ENCODE measurements around the gene AQP9. TPM values are rescaled to one million over a fixed set of nuclear protein-coding genes. Genes with fewer than 3 reads are reported as not detected.

The AQP9 gene
- total and polyA plus RNA-seq, 2 of the 8 experiments (the other 6 are each of a cell fraction or from before 2014, with no cell fraction given) = not detected

DNA sequence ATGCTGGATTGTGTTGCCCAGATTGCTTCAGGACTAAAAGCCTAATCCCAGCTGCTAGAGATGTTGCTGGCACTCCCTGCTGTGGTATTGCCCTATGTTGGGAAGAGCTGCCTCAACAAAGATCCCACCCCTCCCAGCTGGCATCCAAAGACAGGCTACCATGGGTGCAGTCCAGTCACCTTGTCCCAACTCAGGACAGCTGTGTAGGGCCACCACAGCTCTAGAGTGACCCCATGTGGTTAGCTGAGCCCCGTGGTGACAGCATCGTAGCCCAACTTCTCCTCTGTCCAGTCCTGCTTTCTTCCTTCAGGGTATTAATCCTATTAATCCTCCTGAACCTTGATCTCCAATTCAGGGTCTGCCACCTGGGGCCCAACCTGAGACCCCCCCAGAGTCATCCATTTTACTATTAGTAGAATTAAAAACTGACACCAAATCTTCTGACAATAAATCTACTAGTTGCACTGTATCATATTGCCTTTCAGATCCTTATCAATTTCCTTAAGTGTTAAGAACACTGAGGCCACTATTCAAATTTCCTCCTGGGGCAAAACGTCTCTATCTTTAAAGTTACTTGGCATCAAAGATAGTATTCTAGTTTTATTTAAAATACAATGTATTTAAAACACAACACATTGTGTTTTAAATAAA lies 83.5 kb downstream of the AQP9 start:
- no peaks in the 10 kb centered on the region for H3K9me3 ChIP-seq (ENCODE audit: insufficient read depth in 2 of 2, low read depth in 1 of 2, low read length in 1 of 2)
- H3K79me1 ChIP-seq (ENCODE audit: low read depth, low read length) = no peaks in the 10 kb centered on the region
- ChIA-PET CTCF (ENCODE audit: partially characterized antibody) (interaction anchor here (0.6 to 1.7 kb wide), 11 partner anchors 8 to 578 kb away, joined by 3 to 9 read pairs (median 4); no protein-coding TSS in a partner anchor), POLR2A (ENCODE audit: partially characterized antibody) (no interaction called here)
- H3K79me2 ChIP-seq (ENCODE audit: control insufficient read depth in 1 of 2, insufficient read depth in 2 of 2, low read length in 2 of 2) = no peaks in the 10 kb centered on the region
- H2AK5ac ChIP-seq (ENCODE audit: low read depth, low read length) = no peak overlapping the region
- no peak overlapping the region for H4K8ac ChIP-seq (ENCODE audit: extremely low read depth, insufficient read depth, low read length)
- WGBS, 2 experiments (ENCODE audit: extremely low coverage in 1 of 2, insufficient coverage in 1 of 2, insufficient read length in 1 of 2, insufficient replicate concordance in 2 of 2, low coverage in 1 of 2, low lambda C conversion rate in 2 of 2, missing lambda C conversion rate in 1 of 2) = 45% methylated on average over 3 of the region's 3 CpGs; no CpG with 5 or more reads in 1 of the 2 experiments
- no peak overlapping the region for H2BK120ac ChIP-seq (replicated peaks; ENCODE audit: low read depth, low read length)
- H2AFZ ChIP-seq (ENCODE audit: low read length) = no peak overlapping the region
- H2BK15ac ChIP-seq (ENCODE audit: low read length) = no peak overlapping the region
- DNase-seq (ENCODE audit: low read depth in 1 of 2, low spot score in 2 of 2) (peak in 1 of 2 experiments; percentile 61), FAIRE-seq (no peak)
- H3K56ac ChIP-seq (replicated peaks; ENCODE audit: insufficient read length, low read depth, low read length) = no peak overlapping the region
- no peak overlapping the region for H2BK20ac ChIP-seq (ENCODE audit: low read length)
- no peak overlapping the region for H3K9ac ChIP-seq (replicated peaks in 1 of 4; ENCODE audit: extremely low read depth in 1 of 4, low read depth in 3 of 4, low read length in 3 of 4)
- H3K36me3 ChIP-seq (ENCODE audit: control insufficient read depth in 2 of 4, insufficient read depth in 4 of 4, low read length in 3 of 4) = no peaks in the 10 kb centered on the region
- H2BK12ac ChIP-seq (ENCODE audit: low read depth, low read length) = no peak overlapping the region
- no peak overlapping the region for H2BK5ac ChIP-seq (ENCODE audit: low read depth, low read length)
- peaks cover 2% of the 10 kb centered on the region; the same call in 1 of the 2 replicates for H3K23me2 ChIP-seq (ENCODE audit: low read depth, low read length)
- H3K4me3 ChIP-seq (ENCODE audit: extremely low read depth in 1 of 4, insufficient read depth in 2 of 4, low read depth in 3 of 4, low read length in 4 of 4) = no peak overlapping the region
- no peaks in the 10 kb centered on the region for H3K4me1 ChIP-seq (replicated peaks in 1 of 4; ENCODE audit: control insufficient read depth in 3 of 4, insufficient read depth in 4 of 4, low read length in 3 of 4)
- H3K23ac ChIP-seq (ENCODE audit: insufficient read length) = no peak overlapping the region
- no peak overlapping the region for H3K4ac ChIP-seq (replicated peaks; ENCODE audit: insufficient read length, low read depth, low read length)
- no peaks in the 10 kb centered on the region for H3K27me3 ChIP-seq (replicated peaks in 1 of 4; ENCODE audit: control insufficient read depth in 3 of 4, extremely low read depth in 1 of 4, insufficient read depth in 3 of 4, low read length in 3 of 4)
- no peak overlapping the region for H4K5ac ChIP-seq (ENCODE audit: insufficient read length, low read depth, low read length)
- H3K18ac ChIP-seq (ENCODE audit: extremely low read depth, low read length) = no peak overlapping the region
- no peaks in the 10 kb centered on the region for H4K20me1 ChIP-seq (replicated peaks in 1 of 2; ENCODE audit: control insufficient read depth in 1 of 2, insufficient read depth in 2 of 2, low read length in 2 of 2)
- no peak overlapping the region for H3K27ac ChIP-seq (ENCODE audit: low read depth, low read length)
- H3K14ac ChIP-seq (ENCODE audit: insufficient read length) = no peak overlapping the region
- no peak overlapping the region for H3K4me2 ChIP-seq (ENCODE audit: insufficient read depth in 1 of 2, low read depth in 2 of 2, low read length in 2 of 2)
- no peak overlapping the region for H4K91ac ChIP-seq (replicated peaks; ENCODE audit: insufficient read length, low read length)
- TF ChIP-seq HDAC2 (IDR thresholded peaks at IDR 0.05; ENCODE audit: borderline replicate concordance in 1 of 2, low read depth in 2 of 2, low read length in 2 of 2) (no peak), BACH1 (IDR thresholded peaks at IDR 0.05; ENCODE audit: low read length) (no peak), FOSL1 (IDR thresholded peaks at IDR 0.05; ENCODE audit: insufficient read depth, low read depth, low read length) (no peak), KDM4A (IDR thresholded peaks at IDR 0.05; ENCODE audit: low read depth, low read length, severe bottlenecking) (no peak), JUND (IDR thresholded peaks at IDR 0.05; ENCODE audit: low read length) (no peak), RAD21 (IDR thresholded peaks at IDR 0.05 in 1 of 2, conservative IDR thresholded peaks at IDR 0.05 in 1 of 2; ENCODE audit: low read depth in 2 of 2, low read length in 2 of 2) (peak; percentile 72 to 83), TCF12 (IDR thresholded peaks at IDR 0.05; ENCODE audit: low read depth, low read length) (no peak), RBBP5 (IDR thresholded peaks at IDR 0.05; ENCODE audit: borderline replicate concordance, low read depth, low read length) (no peak)
- TF ChIP-seq, protein P1, sequence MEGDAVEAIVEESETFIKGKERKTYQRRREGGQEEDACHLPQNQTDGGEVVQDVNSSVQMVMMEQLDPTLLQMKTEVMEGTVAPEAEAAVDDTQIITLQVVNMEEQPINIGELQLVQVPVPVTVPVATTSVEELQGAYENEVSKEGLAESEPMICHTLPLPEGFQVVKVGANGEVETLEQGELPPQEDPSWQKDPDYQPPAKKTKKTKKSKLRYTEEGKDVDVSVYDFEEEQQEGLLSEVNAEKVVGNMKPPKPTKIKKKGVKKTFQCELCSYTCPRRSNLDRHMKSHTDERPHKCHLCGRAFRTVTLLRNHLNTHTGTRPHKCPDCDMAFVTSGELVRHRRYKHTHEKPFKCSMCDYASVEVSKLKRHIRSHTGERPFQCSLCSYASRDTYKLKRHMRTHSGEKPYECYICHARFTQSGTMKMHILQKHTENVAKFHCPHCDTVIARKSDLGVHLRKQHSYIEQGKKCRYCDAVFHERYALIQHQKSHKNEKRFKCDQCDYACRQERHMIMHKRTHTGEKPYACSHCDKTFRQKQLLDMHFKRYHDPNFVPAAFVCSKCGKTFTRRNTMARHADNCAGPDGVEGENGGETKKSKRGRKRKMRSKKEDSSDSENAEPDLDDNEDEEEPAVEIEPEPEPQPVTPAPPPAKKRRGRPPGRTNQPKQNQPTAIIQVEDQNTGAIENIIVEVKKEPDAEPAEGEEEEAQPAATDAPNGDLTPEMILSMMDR (IDR thresholded peaks at IDR 0.05; ENCODE audit: control extremely low read depth in 1 of 3, insufficient read depth in 1 of 3, low read depth in 1 of 3, low read length in 3 of 3) = peak; percentile 66 to 76 (median 72)
